UCSD-AML1 (cell line): Measurements from ENCODE around the gene ACADSB.

Experiments used
- DNase-seq: peaks from one replicate; lab custom pipeline; 2025; ENCODE audit not compliant: unreplicated experiment; lab: John Stamatoyannopoulos, UW

Gene ACADSB

DNA sequence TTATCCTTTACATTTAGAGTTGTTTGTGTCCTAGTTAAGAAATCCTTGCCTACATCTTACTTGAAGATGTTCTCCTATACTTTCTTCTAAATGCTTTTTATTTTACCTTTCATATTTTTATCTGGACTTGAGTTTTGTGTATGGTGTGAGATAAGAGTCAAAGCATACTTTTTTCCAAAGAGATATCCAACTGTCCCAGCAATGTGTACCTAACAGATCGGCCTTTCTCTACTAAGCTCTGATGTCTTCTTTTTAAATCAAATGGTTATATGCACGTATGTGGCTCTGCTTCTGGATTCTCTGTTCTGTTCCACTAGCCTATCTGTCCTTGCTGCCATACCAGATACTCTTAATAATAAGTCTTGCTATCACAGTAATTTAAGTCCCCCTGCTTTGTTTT lies 7.4 kb upstream of the ACADSB start:
- DNase-seq: no peak

DNA sequence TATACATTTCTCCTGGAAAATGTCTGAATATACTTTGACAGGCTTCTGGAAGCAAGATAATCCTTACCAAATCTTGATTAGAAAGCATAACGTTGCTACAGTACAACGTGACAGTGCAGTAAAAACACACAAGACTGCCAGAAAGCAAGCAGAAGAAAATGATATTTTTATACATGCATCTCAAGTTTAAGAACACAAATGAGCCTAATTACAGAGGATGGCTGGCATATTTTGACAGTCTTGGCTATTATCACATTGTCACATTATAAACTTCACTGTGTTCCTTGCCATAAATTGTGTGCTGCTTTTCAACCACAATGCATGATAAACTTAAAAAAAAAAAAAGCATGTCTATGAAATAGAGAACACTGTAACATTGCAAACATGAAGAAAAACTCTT lies 4.5 kb upstream of the ACADSB start:
- no peak for DNase-seq

DNA sequence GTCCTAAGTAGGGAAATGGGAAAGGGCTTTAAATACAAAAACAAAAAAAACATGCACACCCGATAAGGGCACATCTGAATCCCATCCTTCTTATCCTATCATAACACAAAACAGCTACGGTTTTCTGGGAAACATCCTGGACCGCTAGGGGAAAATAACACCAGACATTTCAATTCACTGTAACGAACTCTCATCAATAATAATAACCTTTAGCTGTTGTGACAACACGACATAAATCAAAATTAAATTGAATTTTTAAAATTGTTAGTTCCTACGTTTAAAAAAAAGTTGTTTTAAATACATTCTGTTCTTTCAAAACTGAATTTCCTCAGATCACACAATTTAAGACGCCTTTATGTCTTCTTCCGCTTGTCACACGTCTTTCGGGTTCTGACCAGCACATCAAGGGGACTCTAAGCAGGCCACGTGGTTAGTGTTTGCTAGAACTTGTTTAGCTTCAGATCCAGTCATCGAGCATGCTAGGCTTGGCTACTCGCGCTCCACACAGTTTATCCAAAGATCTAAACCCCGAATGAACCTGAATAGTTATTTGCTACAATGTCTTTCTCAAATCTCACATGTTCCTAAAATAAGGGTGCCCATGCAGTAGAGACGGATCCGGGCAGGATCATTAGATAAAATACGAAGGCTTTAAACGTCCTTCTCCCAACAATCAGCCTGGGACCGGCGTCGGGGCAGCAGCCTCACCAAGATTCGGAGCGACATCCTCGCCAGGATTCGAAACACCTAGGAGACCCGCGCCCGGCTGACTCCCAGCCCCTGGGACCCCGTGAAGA lies 1.1 kb upstream of the ACADSB start:
- peak; percentile 46 for DNase-seq

GRCh38 chr10:123009105-123009820 lies 457 bp downstream of the ACADSB start:
- peak; percentile 33 for DNase-seq

DNA sequence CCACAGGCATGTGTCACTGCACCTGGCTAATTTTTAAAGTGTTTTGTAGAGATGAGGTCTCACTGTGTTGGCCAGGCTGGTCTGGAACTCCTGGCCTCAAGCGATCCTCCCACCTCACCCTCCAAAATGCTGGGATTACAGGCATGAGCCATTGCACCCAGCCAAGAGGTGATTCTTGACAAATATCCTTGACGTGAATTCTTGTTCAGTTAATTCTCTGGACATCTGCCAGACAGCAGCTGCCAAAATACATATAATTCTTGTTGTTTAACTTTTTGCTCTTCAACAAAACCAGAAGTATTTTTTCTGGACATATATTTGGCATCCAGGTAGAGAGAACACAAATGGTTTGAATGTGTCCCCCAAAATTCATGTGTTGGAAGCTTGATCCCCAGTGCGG lies 3.2 kb downstream of the ACADSB start:
- no peak for DNase-seq

DNA sequence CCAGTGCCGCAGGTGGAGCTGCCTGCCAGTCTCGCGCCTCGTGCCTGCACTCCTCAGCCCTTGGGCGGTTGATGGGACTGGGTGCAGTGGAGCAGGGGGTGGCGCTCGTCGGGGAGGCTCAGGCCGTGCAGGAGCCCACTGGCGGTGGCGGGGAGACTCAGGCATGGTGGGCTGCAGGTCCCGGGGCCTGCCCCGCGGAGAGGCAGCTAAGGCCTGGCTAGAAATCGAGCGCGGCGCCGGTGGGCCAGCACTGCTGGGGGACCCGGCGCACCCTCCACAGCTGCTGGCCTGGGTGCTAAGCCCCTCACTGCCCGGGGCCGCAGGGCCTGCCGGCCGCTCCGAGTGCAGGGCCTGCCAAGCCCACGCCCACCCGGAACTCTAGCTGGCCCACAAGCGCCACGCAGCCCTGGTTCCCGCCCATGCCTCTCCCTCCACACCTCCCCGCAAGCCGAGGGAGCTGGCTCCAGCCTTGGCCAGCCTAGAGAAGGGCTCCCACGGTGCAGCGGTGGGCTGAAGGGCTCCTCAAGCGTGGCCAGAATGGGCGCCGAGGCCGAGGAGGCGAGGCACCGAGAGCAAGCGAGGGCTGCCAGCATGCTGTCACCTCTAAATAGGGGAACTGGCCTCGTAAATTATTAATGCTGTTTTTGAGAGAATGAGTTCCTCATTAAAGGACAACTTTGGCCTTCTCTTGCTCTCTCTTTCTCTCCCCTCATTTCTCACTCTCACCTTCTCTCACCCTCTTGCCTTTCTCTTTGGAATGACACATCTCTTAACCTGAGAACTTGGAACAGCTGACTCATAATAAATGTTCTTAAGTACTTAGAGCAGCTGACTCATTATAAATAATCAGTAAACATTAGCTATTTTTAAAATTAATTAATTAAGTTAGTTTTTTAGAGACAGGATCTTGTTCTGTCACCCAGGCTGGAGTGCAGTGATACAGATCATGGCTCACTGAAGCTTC lies 4.9 kb downstream of the ACADSB start:
- DNase-seq: no peak

- no peak for DNase-seq
Measured at GRCh38 chr10:123014772-123015171, 6.0 kb downstream of the ACADSB start.

GRCh38 chr10:123016228-123016627 lies 7.4 kb downstream of the ACADSB start:
- DNase-seq: no peak

GRCh38 chr10:123017421-123018165 lies 8.8 kb downstream of the ACADSB start:
- no peak for DNase-seq

- DNase-seq: no peak
Measured at GRCh38 chr10:123018531-123018930, 9.7 kb downstream of the ACADSB start.

DNA sequence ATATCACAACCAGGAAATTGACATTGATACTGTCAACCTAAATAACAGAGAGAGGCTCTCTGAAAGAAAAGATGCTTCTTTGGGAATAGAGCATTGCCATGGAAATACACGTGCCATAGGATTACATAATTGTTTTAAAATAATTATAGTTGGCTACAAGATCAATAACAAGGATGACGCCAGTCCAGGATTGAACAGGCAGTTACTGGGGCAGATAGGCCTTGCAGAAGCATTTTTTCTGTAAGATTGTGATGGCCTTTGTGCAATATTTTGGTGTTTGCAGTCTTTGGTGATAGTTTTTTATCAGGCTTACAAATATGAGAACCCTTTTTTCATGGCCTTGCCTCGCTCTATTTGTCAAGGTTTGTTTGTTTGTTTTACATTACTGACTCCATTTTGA lies 10.5 kb downstream of the ACADSB start:
- no peak for DNase-seq

GRCh38 chr10:123019941-123020703 lies 11.3 kb downstream of the ACADSB start:
- no peak for DNase-seq

GRCh38 chr10:123021517-123021916 lies 12.7 kb downstream of the ACADSB start:
- no peak for DNase-seq

GRCh38 chr10:123024540-123024939 lies 15.7 kb downstream of the ACADSB start:
- DNase-seq: no peak

GRCh38 chr10:123026302-123026701 lies 17.5 kb downstream of the ACADSB start:
- no peak for DNase-seq

DNA sequence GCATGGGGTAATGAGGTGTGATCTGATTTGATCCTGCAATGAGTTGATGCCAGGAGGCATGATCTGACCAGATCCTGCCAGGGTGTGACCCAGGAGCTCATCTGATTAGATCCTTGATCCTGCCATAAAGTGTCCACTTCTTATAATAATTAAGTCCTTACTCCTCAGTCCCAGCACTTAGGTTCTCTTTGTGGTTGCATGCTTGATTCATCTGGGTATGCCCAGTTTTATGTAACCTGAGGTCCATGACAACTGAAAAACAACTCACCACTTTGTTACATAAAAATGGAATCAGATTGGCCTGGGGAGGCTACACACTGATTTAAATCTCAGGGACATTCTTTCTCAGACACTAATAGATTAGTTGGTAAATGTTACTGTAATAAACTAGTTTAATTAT lies 19.1 kb downstream of the ACADSB start:
- DNase-seq: no peak

DNA sequence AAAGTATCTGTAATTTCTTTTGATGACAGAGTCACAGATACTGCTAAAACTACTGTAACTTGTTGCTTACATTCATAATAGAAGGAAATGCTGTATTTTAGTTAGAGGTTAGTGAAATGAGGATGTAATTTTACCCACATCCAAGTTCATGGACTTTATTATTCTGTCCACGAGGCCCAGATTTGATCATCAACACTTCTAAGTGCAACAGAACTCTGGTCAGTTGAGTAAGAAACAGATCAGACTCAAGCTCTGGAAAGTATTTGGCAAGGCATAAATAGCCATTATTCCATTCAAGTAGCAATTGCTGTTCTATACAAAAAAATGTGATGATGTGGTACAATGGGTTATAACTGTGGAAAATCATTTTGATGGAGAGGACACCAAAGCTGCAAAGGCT lies 22.3 kb downstream of the ACADSB start:
- no peak for DNase-seq

- no peak for DNase-seq
Measured at GRCh38 chr10:123034332-123034731, 25.5 kb downstream of the ACADSB start.

DNA sequence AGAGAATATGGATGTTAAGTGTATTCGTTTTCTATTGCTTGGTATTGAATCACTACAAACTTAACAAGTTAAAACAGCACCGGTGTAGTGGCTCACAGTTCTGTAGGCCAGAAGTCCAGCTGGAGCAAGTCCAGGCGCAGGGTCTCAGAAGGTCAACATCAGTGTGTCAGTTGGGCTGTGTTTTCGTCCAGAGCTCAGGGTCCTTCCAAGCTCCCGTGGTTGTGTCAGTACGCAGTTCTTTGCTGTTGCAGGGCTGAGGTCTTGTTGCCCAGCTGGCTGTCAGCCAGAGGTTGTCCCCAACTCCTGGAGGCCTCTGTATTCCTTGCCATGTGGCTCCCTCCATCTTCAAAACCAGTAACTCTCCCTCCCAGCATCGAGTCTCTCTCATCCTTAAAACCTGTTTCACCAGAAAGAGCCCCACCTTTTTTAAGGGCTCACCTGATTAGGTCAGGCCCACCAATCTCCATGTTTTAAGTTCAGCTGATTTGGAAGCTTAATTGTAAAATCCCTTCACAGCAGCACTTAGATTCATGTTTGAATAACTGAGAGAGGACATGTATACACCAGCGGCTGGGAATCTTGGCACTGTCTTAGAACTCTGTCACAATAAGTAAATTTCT lies 26.8 kb downstream of the ACADSB start:
- DNase-seq: no peak
